22Rv1 (cell line): ENCODE measurements around the gene CERS2.

Source experiments
- H3K27ac ChIP-seq: fragments of 450-650 bp; 2 replicates; pipeline ENCODE4 v1.5.1; 2017
- ZFX ChIP-seq: fragments of 450-650 bp; IDR thresholded peaks from 2 replicates; pipeline ENCODE4 v1.6.1; 2017; ENCODE audit warnings: antibody characterized with exemption, borderline replicate concordance
- TF ChIP-seq, protein P1 (sequence below): fragments of 450-650 bp; IDR thresholded peaks from 2 replicates; pipeline ENCODE4 v1.5.1; 2017; ENCODE audit warnings: mild to moderate bottlenecking

CERS2 gene, protein sequence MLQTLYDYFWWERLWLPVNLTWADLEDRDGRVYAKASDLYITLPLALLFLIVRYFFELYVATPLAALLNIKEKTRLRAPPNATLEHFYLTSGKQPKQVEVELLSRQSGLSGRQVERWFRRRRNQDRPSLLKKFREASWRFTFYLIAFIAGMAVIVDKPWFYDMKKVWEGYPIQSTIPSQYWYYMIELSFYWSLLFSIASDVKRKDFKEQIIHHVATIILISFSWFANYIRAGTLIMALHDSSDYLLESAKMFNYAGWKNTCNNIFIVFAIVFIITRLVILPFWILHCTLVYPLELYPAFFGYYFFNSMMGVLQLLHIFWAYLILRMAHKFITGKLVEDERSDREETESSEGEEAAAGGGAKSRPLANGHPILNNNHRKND

DNA sequence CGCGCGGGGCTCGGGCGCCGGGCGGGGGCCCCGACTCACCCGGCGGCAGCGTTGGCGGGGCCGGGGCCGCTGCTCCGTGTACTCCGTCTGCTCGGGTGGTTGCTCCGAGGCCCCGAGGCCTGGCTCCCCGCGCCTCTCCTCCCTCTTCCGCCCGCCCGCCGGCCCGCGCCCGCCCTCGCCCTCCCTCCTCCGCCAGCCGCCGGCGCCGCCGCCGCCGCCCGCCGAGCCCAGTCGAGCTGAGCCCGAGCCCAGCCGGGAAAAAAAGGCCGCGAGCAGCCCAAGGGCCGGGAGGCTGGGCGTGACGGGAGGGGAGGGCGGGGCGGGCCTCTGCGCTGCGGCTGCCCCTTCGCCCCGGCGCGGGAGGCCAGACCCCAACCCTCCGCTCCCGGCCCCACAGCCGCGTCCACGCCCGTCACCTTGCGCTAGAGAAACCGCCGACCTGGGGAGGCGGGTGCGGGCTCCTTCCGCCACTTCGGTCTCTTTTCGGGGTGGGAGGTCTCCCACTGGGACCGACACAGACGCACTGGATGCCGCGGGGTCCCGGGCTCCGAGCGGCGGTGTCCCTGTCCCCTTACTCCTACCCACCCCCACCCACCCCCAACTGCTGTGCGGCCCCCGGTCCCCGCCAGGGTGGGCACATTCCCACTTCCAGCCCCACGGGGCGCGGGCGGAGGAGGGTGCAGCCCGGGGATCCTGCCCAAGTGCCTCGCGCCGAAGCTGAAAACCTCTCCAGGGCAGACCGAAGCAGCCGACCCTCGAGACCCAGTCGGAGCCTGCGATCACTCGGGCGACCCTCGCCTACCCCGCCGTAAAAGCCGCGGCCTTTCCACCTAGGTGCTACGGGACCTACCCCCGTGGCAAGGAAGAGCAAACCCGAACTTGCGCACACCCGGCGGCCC, at the start of gene CERS2:
TSS of gene CERS2 (minus strand) at position 256 of the 899 bp plus-strand sequence. CDS start 5,745 bp downstream, outside the sequence.
- H3K27ac ChIP-seq, result peak within 1 kb of the TSS; percentile 86
- TF ChIP-seq, protein P1, sequence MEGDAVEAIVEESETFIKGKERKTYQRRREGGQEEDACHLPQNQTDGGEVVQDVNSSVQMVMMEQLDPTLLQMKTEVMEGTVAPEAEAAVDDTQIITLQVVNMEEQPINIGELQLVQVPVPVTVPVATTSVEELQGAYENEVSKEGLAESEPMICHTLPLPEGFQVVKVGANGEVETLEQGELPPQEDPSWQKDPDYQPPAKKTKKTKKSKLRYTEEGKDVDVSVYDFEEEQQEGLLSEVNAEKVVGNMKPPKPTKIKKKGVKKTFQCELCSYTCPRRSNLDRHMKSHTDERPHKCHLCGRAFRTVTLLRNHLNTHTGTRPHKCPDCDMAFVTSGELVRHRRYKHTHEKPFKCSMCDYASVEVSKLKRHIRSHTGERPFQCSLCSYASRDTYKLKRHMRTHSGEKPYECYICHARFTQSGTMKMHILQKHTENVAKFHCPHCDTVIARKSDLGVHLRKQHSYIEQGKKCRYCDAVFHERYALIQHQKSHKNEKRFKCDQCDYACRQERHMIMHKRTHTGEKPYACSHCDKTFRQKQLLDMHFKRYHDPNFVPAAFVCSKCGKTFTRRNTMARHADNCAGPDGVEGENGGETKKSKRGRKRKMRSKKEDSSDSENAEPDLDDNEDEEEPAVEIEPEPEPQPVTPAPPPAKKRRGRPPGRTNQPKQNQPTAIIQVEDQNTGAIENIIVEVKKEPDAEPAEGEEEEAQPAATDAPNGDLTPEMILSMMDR, result 0 out of 2 replicates have a peak, but pooled peaks have one; percentile 6
- no peak for TF ChIP-seq ZFX

DNA sequence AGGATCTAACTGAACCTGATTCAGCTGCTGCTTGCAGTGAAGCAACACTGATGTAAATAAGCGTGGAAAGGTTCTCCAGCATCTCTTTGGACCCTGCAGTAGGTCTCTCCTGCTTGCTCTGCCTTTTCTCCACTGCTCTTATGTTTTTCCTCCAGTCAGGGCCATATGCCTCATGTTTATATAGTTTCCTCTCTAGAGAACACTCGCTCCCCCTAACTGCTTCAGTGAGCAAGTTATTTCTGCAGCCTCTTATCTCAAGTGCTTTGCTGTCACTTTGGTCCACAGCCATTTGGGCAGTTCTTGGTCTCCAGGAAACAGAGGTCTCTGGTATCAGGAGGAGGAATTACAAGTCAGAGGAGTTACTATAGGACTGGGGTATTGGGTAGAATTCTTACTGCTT, 38.9 kb upstream of the CERS2 start:
- no peak overlapping the region for H3K27ac ChIP-seq
- no peak for TF ChIP-seq ZFX
- TF ChIP-seq, protein P1, result no peak

DNA sequence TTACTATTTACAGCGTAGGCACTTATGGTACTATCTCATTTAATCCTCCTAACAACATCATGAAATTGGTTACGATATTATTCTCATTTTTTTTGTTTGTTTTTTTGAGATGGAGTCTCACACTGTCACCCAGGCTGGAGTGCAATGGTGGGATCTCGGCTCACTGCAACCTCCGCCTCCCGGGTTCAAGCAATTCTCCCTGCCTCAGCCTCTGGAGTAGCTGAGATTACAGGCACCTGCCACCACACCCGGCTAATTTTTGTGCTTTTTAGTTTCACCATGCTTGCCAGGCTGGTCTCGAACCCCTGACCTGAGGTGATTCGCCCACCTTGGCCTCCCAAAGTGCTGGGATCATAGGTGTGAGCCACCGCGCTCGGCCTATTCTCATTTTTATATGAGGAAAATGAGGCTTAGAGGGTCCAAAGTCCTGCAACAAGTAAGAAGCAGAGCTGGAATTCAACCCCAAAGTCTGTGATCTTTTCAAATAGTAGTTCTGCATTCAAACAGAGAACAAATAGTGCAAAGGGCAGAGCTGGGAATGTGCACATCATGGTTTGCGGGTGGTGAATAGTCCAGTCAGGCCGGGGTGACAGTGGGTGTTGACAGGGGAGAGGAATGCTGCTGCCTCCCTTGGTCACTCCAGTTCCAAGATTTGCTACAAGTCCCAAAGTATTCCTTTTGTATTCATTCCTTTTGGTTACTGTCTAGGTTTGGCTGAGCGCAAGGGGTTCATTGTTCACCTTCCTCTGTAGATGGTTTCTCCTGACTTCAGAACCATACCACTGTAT, 38.2 kb upstream of the CERS2 start:
- TF ChIP-seq, protein P1, result no peak
- H3K27ac ChIP-seq, result no peak overlapping the region

DNA sequence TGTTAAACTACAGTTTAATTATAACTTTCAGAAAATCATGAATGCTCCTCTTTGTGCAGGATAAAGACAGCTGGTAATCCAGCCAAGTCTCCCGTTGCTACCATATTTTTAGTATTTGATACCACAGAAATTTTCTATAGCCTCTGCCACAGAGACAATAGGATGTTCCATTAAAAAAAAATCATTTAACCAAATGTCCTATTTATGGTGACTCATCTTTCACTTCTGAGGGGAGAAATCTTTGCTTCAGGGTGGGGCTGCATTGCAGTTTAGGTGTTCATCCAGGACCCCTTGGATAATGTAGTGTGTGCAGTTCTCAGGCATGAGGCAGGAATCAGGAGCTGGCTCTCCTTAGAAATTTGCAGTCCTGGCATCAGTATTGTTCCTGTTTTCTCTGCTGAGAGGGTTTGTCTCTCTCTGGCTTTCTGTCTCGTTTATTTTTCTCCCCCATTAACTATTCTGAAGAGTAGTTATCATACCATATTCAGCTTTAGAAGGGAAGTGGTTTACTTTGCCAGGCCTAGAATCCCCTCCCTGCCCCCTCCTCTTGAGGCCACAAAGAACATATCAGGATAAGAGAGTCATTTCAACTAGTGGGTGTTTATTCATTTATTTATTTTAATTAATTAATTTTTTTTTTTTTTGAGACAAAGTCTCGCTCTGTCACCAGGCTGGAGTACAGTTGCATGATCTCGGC, 36.7 kb upstream of the CERS2 start:
- H3K27ac ChIP-seq, result no peak overlapping the region
- no peak for TF ChIP-seq ZFX
- TF ChIP-seq, protein P1, result no peak

DNA sequence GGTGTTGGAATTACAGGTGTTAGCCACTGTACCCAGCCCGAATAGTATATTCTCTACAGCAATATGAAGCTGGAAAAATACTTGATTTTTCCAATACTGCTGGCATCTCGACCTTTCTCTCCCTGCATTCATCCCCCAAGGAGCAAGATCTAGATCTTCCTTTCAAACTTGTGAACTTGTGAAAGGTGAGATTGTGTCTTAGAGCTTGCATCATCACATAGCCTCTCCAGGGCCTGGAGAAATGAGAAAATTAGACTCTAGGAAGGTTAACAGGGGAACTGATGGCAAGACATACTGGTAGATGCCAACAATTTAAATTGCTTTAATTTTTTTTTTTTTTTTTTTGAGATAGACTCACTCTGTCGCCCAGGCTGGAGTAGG, 35.7 kb upstream of the CERS2 start:
- TF ChIP-seq ZFX, result no peak
- TF ChIP-seq, protein P1, result no peak
- no peak overlapping the region for H3K27ac ChIP-seq

DNA sequence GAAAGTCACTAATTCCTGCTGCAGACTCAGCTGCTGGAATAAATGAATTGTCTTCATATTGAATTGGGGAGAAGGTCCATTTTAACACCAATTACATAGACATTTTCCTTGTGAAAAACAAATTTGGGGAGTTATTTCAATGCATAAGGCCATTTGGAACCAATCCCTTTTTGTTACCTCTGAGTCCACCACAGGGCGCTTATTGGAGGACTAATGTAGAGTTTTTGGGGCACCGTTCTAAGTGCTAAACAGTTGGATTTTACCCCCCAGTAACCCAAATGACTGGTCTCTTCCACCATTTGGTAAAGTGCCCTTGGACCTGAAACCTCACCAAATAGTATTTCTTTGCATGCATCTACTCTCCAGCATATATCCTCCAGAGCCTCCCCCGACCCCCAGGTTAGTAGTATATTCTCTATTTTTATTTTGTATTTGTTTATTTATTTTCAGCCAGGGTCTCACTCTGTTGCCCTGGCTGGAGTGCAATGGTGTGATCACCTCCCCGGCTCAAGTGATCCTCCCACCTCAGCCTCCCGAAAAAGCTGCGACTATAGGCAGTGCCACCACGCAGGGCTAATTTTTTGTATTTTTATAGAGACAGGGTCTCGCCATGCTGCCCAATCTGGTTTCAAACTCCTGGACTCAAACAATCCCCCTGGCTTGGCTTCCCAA, 35.2 kb upstream of the CERS2 start:
- H3K27ac ChIP-seq, result peak overlapping the region; percentile 84; the same call in 1 of the 2 replicates
- TF ChIP-seq, protein P1, result no peak
- TF ChIP-seq ZFX, result no peak
